Naive thymus-derived CD8-positive, alpha-beta T cell (primary cell): Measurements from ENCODE around the gene PHACTR3. TPM values are rescaled to one million over a fixed set of nuclear protein-coding genes. Genes with fewer than 3 reads are reported as not detected.

Experiments
- ATAC-seq, 2 donors: fragments of 150-1000 bp; cut with Tn5 transposase in 1 of 2; sonication (Bioruptor Pico), chemical (Tn5 transposase) in 1 of 2; 1 replicate in 1 of 2; 2 replicates in 1 of 2; pipeline ENCODE4 v1.10.0; 2021; ENCODE audit warnings: mild to moderate bottlenecking in 2 of 2, moderate library complexity in 2 of 2
- POLR2A ChIA-PET: fragments of 350-600 bp; sonication (Branson Sonifier 250); formaldehyde crosslinking; loops from one replicate; lab custom pipeline; 2021; ENCODE audit warnings: antibody characterized with exemption; lab: Charles Lee
- DNase-seq, 10 donors: peaks; one replicate each; pipeline versions ENCODE4 v3.0.0 to v3.0.0-alpha.2; 2020 to 2022
- H3K27ac Mint-ChIP-seq, 10 donors: one replicate each; pipeline ENCODE4 v1.8.0; 2020 to 2022; ENCODE audit warnings: mild to moderate bottlenecking in 10 of 10, mixed read lengths in 10 of 10, moderate library complexity in 4 of 10, inconsistent platforms in 1 of 10
- H3K27me3 Mint-ChIP-seq, 5 donors: one replicate each; pipeline ENCODE4 v1.8.0; 2021 to 2022; ENCODE audit warnings: mixed read lengths in 5 of 5
- H3K36me3 Mint-ChIP-seq, 3 donors: one replicate each; pipeline ENCODE4 v1.8.0; 2020 to 2022; ENCODE audit warnings: mixed read lengths in 3 of 3, mild to moderate bottlenecking in 2 of 3, inconsistent platforms in 1 of 3
- H3K4me1 Mint-ChIP-seq, 4 donors: one replicate each; pipeline ENCODE4 v1.8.0; 2021 to 2022; ENCODE audit warnings: mixed read lengths in 4 of 4
- H3K4me3 Mint-ChIP-seq, 10 donors: one replicate each; pipeline ENCODE4 v1.8.0; 2020 to 2022; ENCODE audit warnings: mild to moderate bottlenecking in 10 of 10, mixed read lengths in 10 of 10, moderate library complexity in 6 of 10, inconsistent platforms in 1 of 10
- H3K9me3 Mint-ChIP-seq, 9 donors: one replicate each; pipeline ENCODE4 v1.8.0; 2020 to 2022; ENCODE audit warnings: mixed read lengths in 9 of 9, mild to moderate bottlenecking in 3 of 9, inconsistent platforms in 1 of 9, moderate library complexity in 1 of 9
- polyA plus RNA-seq, 3 donors: library from polyadenylated mRNA; unstranded; fragments of 300-500 nt; fragmentation: Illumina TruSeq; gene quantifications; one replicate each; pipeline ENCODE4 v1.2.3, GENCODE V29; 2021
- total RNA-seq, 8 experiments: library from RNA in 2 of 8; stranded (reverse) in 2 of 8; gene quantifications; one replicate each; pipeline ENCODE4 v1.2.3 and lab custom pipeline; 2021 to 2026

The PHACTR3 gene
- total and polyA plus RNA-seq, 5 experiments from 2014 or later, result not detected

GRCh38 chr20:59784791-59785668 is 180.7 kb downstream of the PHACTR3 start:
- H3K36me3 Mint-ChIP-seq, result no peaks in the 10 kb centered on the region
- no peak overlapping the region for H3K27ac Mint-ChIP-seq
- no peak overlapping the region for H3K4me3 Mint-ChIP-seq
- no peaks in the 10 kb centered on the region for H3K4me1 Mint-ChIP-seq
- peaks cover 0 to 3% (median 0%) of the 10 kb centered on the region in 9 donors for H3K9me3 Mint-ChIP-seq
- peaks cover 6 to 31% (median 13%) of the 10 kb centered on the region in 5 donors for H3K27me3 Mint-ChIP-seq
- ATAC-seq (no peak), DNase-seq (no peak)
- POLR2A ChIA-PET, result no interaction called here

DNA sequence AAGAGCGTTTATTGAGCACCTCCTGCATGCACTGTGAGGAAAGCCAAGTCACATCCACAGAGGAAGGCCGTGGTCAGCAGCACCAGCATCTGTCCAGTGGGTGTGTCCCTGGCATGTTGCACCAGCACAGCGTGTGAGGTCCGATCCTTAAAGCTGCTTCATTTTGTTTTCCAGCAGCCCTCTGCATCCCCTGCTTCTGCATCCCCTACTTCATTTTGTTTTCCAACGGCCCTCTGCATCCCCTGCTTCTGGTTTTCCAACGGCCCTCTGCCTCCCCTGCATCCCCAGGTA is 181.3 kb downstream of the PHACTR3 start:
- H3K27ac Mint-ChIP-seq, result no peak overlapping the region
- POLR2A ChIA-PET, result no interaction called here
- peaks cover 0 to 5% (median 0%) of the 10 kb centered on the region in 9 donors for H3K9me3 Mint-ChIP-seq
- ATAC-seq (no peak), DNase-seq (no peak)
- H3K36me3 Mint-ChIP-seq, result no peaks in the 10 kb centered on the region
- peaks cover 6 to 34% (median 13%) of the 10 kb centered on the region in 5 donors for H3K27me3 Mint-ChIP-seq
- H3K4me3 Mint-ChIP-seq, result no peak overlapping the region
- no peaks in the 10 kb centered on the region for H3K4me1 Mint-ChIP-seq

DNA sequence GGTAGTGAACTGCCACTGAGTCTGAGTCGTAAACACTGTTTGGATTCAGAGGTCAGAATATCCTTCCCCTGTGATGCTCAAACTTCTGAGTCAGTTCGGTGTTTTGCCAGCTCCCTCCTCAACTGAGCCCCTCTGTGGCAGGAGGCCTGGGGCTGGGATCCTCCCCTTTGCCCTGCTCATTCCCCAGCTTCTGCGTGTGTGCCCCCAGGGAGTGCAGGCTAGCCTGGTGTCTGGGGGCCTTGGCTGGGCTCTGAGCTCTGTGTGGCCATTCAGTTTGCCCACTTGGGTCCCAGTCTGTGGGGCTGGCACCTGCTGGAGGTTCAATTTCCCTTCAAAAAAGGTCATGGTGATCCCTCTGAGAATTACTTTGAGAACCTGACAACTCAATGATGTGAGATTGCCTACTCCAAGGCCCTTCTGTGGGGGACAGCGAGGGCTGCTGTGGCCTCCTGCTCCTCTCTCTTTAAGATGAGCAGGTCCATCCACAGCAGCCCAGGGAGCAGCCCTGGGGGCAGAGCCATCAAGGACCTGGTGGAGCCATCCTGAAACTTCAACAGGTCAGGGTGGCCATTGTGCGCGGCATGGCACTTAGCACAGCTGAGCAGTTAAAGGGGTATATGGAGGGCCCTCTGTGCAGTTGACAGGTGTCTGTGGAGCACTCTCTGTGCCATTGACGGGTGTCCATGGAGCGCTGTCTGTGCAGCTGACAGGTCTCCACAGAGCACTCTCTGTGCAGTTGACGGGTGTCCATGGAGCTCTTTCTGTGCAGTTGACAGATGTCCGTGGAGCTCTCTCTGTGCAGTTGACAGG is 181.9 kb downstream of the PHACTR3 start:
- no peak overlapping the region for H3K4me3 Mint-ChIP-seq
- DNase-seq (no peak), ATAC-seq (no peak)
- no peak overlapping the region for H3K27ac Mint-ChIP-seq
- no peaks in the 10 kb centered on the region for H3K4me1 Mint-ChIP-seq
- H3K9me3 Mint-ChIP-seq, result peaks cover 0 to 5% (median 0%) of the 10 kb centered on the region in 9 donors
- POLR2A ChIA-PET, result no interaction called here
- peaks cover 6 to 34% (median 13%) of the 10 kb centered on the region in 5 donors for H3K27me3 Mint-ChIP-seq
- no peaks in the 10 kb centered on the region for H3K36me3 Mint-ChIP-seq

- Mint-ChIP-seq H3K9me3 (peaks cover 0 to 9% (median 3%) of the 10 kb centered on the region in 9 donors), H3K36me3 (peaks cover 0 to 3% (median 0%) of the 10 kb centered on the region in 3 donors), H3K4me1 (no peaks in the 10 kb centered on the region), H3K27ac (no peak overlapping the region), H3K4me3 (no peak overlapping the region), H3K27me3 (peaks cover 6 to 36% (median 13%) of the 10 kb centered on the region in 5 donors)
- ATAC-seq (no peak), DNase-seq (no peak)
- POLR2A ChIA-PET, result no interaction called here
Measured at GRCh38 chr20:59786801-59787537, 182.6 kb downstream of the PHACTR3 start.

- no peak overlapping the region for H3K4me3 Mint-ChIP-seq
- no peak overlapping the region for H3K27ac Mint-ChIP-seq
- ATAC-seq (no peak), DNase-seq (no peak)
- peaks cover 0 to 4% (median 0%) of the 10 kb centered on the region in 3 donors for H3K36me3 Mint-ChIP-seq
- H3K27me3 Mint-ChIP-seq, result peaks cover 6 to 37% (median 13%) of the 10 kb centered on the region in 5 donors
- POLR2A ChIA-PET, result no interaction called here
- no peaks in the 10 kb centered on the region for H3K4me1 Mint-ChIP-seq
- peaks cover 0 to 14% (median 8%) of the 10 kb centered on the region in 9 donors for H3K9me3 Mint-ChIP-seq
Measured at GRCh38 chr20:59787538-59787890, 183.2 kb downstream of the PHACTR3 start.

DNA sequence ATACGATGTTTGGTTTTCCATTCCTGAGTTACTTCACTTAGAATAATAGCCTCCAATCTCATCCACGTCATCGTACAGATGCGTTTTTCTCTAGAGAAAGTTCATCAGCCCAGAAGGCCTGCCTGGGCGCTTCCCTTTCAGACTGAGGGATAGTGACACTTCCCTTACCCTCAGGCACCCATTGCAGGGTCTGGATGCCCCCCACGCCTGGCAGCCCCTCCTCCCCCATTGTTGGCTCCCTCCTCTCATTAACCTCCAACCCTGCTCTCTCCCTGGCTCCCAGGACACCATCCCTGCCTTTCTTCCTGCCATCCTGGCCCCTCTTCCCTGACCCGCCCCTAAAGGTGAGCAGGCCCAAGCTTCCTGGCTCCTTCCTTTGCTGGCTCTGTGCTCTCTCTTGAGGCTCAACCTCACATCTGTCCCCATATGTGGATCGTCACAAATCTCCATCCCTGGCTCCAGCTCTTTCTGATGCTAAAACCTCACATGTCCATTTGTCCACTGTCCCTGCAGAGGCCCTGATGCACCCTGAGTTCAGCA is 183.9 kb downstream of the PHACTR3 start:
- H3K9me3 Mint-ChIP-seq, result peaks cover 0 to 18% (median 8%) of the 10 kb centered on the region in 9 donors
- no peak overlapping the region for H3K27ac Mint-ChIP-seq
- H3K4me3 Mint-ChIP-seq, result no peak overlapping the region
- peaks cover 6 to 37% (median 13%) of the 10 kb centered on the region in 5 donors for H3K27me3 Mint-ChIP-seq
- no peak for DNase-seq
- H3K36me3 Mint-ChIP-seq, result peaks cover 0 to 4% (median 0%) of the 10 kb centered on the region in 3 donors
- no peak for ATAC-seq
- POLR2A ChIA-PET, result no interaction called here
- no peaks in the 10 kb centered on the region for H3K4me1 Mint-ChIP-seq

DNA sequence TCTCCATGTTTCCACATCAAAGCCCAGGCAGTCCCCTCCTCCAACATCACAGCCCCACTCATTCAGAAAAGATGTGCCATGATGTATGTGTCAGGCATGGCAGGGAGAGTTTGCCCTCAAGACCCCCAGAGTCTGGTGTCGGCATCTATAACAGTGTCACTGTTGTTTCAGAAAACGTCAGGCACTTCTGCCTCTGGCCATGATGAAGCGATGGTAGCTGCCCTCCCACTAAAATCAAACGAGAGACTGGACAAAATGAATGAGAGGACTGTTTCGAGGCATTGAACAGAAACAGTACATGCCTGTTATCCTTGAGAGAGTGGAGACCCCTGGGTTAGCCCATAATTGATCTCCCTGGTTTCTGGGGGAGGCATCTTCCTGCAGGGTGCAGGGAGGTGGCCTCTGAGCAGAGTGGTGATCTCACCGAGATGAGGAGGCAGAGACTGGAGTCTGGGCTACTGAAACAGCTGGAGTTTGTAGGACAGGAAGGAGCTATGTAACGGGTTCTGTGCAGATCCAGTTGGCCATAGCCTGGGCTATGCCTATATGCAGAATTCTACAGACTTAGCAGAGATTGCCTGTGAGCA is 184.6 kb downstream of the PHACTR3 start:
- no peak for DNase-seq
- Mint-ChIP-seq H3K9me3 (peaks cover 0 to 23% (median 8%) of the 10 kb centered on the region in 9 donors), H3K4me1 (no peaks in the 10 kb centered on the region), H3K27me3 (peaks cover 6 to 37% (median 14%) of the 10 kb centered on the region in 5 donors), H3K4me3 (no peak overlapping the region), H3K36me3 (peaks cover 0 to 4% (median 0%) of the 10 kb centered on the region in 3 donors), H3K27ac (no peak overlapping the region)
- ATAC-seq, result no peak
- POLR2A ChIA-PET, result no interaction called here

- no peak for DNase-seq
- peaks cover 0 to 4% (median 0%) of the 10 kb centered on the region in 3 donors for H3K36me3 Mint-ChIP-seq
- H3K4me3 Mint-ChIP-seq, result no peak overlapping the region
- H3K9me3 Mint-ChIP-seq, result peaks cover 0 to 23% (median 8%) of the 10 kb centered on the region in 9 donors
- H3K27me3 Mint-ChIP-seq, result peaks cover 6 to 37% (median 14%) of the 10 kb centered on the region in 5 donors
- POLR2A ChIA-PET, result no interaction called here
- no peaks in the 10 kb centered on the region for H3K4me1 Mint-ChIP-seq
- no peak for ATAC-seq
- H3K27ac Mint-ChIP-seq, result no peak overlapping the region
Measured at GRCh38 chr20:59789686-59790085, 185.3 kb downstream of the PHACTR3 start.

DNA sequence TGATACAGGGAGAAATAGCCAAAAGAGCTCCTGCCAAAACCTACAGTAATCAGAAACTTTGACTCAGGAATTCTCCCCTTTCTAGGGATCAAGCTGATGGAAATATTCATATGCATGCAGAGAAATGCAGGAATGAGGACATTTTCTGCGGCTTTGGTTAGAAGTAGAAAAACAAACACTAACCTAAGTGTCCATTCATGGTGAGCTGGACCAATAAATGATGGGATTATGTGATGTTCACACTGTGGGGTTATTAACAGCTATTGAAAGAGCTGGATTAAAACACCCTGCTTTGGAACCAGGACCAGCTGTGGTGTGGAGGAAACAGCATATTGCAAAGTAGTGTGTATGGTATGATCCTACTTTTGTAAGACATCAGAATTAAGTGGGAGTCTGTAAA is 186.0 kb downstream of the PHACTR3 start:
- H3K27ac Mint-ChIP-seq, result no peak overlapping the region
- no peak for ATAC-seq
- DNase-seq, result no peak
- H3K27me3 Mint-ChIP-seq, result peaks cover 4 to 34% (median 14%) of the 10 kb centered on the region in 5 donors
- peaks cover 0 to 4% (median 0%) of the 10 kb centered on the region in 3 donors for H3K36me3 Mint-ChIP-seq
- POLR2A ChIA-PET, result no interaction called here
- H3K9me3 Mint-ChIP-seq, result peaks cover 0 to 23% (median 10%) of the 10 kb centered on the region in 9 donors
- H3K4me3 Mint-ChIP-seq, result no peak overlapping the region
- H3K4me1 Mint-ChIP-seq, result no peaks in the 10 kb centered on the region

DNA sequence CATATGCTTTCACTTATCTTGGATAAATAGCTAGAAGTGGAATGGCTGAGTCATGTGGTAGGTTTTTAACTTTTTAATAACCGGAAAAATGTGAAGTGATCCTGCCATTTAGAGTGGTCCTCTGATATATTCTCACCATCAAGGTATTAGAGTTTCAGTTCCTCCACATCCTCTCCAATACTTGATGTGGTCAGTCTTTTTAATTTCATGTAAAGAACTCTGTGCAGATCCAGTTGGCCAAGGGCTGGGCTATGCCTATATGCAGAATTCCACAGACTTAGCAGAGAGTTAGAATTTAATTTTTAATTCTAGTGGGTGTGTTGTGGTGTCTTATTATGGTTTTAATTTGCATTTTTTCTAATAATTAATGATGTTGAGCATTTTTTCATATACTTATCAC is 188.0 kb downstream of the PHACTR3 start:
- no peaks in the 10 kb centered on the region for H3K4me1 Mint-ChIP-seq
- no peak for ATAC-seq
- no peak for DNase-seq

GRCh38 chr20:59794555-59794954 is 190.2 kb downstream of the PHACTR3 start:
- no peak overlapping the region for H3K4me3 Mint-ChIP-seq
- peaks cover 2 to 9% (median 5%) of the 10 kb centered on the region in 5 donors for H3K27me3 Mint-ChIP-seq
- peaks cover 0 to 16% (median 2%) of the 10 kb centered on the region in 3 donors for H3K36me3 Mint-ChIP-seq
- peaks cover 9 to 52% (median 32%) of the 10 kb centered on the region in 9 donors for H3K9me3 Mint-ChIP-seq
- no peak overlapping the region for H3K27ac Mint-ChIP-seq
- DNase-seq, result no peak
- ATAC-seq, result no peak
- no peaks in the 10 kb centered on the region for H3K4me1 Mint-ChIP-seq
- POLR2A ChIA-PET, result no interaction called here

More for the DNA sequence above, 188.0 kb downstream of the PHACTR3 start:
- POLR2A ChIA-PET, result no interaction called here
- Mint-ChIP-seq H3K9me3 (peaks cover 7 to 39% (median 23%) of the 10 kb centered on the region in 9 donors), H3K4me3 (no peak overlapping the region), H3K36me3 (peaks cover 0 to 12% (median 0%) of the 10 kb centered on the region in 3 donors), H3K27ac (no peak overlapping the region), H3K27me3 (peaks cover 3 to 28% (median 14%) of the 10 kb centered on the region in 5 donors)

- no peak overlapping the region for H3K27ac Mint-ChIP-seq
- POLR2A ChIA-PET, result no interaction called here
- peaks cover 2 to 39% (median 2%) of the 10 kb centered on the region in 3 donors for H3K36me3 Mint-ChIP-seq
- peaks cover 8 to 27% (median 17%) of the 10 kb centered on the region in 5 donors for H3K27me3 Mint-ChIP-seq
- H3K4me1 Mint-ChIP-seq, result no peaks in the 10 kb centered on the region
- H3K9me3 Mint-ChIP-seq, result peaks cover 12 to 55% (median 34%) of the 10 kb centered on the region in 9 donors
- no peak overlapping the region for H3K4me3 Mint-ChIP-seq
- no peak for DNase-seq
- ATAC-seq, result no peak
Measured at GRCh38 chr20:59800309-59800708, 196.0 kb downstream of the PHACTR3 start.
